Stimulated activated CD8-positive, alpha-beta memory T cell treated with anti-CD3 and anti-CD28 coated beads, Interleukin-2, amount 100 ng/mL, for 48 hours (primary cell): Measurements from ENCODE around the gene EP400.
"Not testable (repeated sequence)": the region's sequence is repeated elsewhere in the genome, so short reads cannot be mapped to it uniquely, and the experiment has no call there.

Experiments used
- DNase-seq, 2 donors: peaks; one replicate each; pipeline ENCODE4 v3.0.0-alpha.2; 2020; ENCODE audit warnings: low read depth in 2 of 2

EP400 gene

DNA sequence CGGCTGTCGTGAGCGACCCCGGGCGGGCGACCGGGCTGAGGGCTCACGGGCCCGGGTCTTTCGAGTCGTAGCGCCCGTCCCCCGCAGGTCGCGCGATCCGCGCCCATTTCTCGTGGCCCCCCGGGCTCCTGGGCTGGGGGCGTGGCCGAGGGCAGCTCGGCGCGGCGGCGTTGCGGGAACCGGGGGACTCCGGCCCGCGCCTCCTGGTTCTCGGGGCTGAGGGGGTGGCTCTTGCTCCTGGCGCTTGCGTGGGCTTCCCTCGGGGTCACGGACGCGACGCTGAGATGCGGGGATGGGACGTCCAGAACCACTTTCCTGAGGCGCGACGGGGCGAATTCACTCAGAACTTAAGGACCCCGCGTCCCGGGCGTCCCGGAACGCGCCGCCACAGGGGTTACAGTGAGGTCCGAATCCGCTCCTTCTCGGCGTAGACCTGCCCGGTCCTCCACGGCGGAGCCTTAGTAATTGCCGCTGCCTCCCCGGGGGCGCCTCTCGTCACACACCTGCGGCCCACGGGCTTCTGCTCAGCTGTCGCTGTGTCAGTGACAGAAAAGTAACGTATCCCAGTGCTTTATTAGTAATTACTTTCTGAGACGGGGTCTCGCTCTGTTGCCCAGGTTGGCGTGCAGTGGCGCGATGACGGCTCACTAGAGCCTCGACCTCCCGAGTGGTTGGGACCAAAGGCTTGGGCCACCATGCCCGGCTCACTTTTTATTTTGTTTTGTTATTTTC lies 606 bp downstream of the EP400 start:
- peak; percentile 20 to 26 for DNase-seq

DNA sequence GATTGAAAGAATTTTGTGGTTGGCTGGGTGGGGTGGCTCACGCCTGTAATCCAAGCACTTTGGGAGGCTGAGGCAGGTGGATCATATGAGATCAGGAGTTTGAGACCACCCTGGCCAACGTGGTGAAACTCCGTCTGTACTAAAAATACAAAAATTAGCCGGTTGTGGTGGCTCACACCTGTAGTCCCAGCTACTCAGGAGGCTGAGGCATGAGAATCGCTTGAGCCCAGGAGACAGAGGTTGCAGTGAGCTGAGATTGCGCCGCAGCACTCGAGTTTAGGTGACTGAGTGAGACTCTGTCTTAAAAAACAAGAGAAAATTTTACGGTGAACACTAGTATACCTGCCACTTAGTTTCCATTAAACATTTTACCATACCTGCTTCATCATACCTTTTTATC lies 4.1 kb downstream of the EP400 start:
- DNase-seq, result not testable (repeated sequence)

DNA sequence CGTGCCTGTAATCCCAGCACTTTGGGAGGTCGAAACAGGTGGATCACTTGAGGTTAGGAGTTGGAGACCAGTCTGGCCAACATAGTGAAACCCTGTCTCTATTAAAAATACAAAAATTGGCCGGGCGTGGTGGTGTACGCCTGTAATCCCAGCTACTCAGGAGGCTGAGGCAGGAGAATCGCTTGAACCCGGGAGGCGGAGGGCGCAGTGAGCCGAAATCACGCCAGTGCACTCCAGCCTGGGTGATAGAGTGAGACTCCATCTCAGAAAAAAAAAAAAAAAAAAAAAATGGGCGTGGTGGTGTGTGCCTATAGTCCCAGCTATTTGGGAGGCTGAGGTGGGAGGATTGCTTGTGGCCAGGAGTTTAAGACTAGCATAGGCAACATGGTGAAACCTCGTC lies 4.7 kb downstream of the EP400 start:
- not testable (repeated sequence) for DNase-seq

DNA sequence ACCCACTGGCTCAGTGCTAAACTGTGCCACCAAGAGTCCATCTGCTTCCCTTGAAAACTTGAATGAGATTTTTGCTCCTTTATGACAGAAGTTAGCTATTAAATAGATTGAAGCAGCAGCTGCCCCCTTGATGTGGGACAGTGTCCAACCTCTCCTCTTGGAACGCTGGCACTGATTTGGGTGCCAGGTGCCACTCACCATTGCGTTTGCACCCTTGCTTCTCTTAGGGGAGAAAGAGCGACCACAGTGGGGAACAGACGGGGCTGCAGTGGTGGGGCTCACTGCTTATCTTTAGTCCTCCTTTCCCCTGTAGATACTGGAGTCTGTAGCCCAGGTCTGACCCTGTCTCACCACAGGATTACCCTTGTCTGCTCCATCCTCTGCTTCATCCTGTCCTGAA lies 9.4 kb downstream of the EP400 start:
- no peak for DNase-seq

DNA sequence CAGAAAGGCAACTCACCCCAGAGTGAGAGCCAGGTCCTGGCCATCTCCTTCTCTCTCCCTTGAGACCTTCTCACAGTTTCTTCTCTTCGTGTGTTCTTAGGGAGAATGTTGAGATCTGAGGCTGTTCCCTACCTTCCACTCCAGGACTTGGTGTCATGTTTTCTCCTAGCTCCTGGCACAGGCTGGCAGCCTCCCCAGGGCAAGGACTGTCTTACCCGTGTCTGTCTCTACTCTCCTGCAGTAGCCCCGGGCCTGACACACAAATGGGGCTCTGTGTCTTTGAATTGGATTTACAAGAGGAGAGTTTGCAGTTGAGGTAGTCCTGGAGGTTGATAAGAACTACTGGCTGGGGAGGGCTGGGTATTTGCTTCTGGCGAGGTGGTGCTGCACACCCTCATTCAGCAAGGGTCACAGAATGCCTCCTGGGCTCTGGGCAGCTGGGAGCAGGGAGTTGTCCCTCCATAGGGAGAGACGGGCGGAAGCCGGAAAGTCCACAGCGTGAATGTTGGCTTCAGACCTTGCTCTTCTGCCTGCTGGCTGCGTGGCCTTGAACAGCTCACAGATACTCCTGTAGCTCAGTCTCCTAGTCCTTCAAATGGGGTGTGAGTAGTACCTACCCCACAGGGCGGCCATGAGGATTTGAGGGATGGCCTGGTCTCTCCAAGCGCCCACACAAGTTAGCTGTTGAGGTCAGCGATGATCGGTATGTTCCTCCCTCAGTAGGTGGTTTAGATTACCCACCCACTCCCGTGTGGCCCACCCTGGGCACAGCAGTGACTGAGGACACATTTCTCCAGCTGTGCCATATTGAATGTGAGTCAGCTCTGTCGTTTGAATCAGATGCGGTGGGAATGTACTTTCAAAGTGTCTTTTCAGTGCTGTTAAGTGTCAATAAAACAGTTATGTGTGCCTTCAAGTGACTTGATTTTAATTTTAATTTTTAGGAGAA lies 10.2 kb downstream of the EP400 start:
- DNase-seq, result no peak

DNA sequence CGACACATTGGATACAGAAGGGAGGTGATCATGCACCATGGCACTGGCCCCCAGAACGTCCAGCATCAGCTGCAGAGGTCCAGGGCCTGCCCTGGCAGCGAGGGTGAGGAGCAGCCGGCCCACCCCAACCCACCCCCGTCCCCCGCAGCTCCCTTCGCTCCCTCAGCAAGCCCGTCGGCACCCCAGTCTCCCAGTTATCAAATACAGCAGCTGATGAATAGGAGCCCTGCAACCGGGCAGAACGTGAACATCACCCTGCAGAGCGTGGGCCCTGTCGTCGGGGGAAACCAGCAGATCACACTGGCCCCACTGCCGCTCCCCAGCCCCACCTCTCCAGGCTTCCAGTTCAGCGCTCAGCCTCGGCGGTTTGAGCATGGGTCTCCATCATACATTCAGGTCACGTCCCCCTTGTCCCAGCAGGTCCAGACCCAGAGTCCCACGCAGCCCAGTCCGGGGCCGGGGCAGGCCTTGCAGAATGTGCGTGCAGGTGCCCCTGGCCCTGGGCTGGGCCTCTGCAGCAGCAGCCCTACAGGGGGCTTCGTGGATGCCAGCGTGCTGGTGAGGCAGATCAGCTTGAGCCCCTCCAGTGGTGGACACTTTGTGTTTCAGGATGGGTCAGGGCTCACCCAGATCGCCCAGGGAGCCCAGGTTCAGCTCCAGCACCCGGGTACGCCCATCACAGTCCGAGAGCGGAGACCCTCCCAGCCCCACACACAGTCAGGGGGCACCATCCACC lies 11.0 kb downstream of the EP400 start:
- DNase-seq, result not testable (repeated sequence)

DNA sequence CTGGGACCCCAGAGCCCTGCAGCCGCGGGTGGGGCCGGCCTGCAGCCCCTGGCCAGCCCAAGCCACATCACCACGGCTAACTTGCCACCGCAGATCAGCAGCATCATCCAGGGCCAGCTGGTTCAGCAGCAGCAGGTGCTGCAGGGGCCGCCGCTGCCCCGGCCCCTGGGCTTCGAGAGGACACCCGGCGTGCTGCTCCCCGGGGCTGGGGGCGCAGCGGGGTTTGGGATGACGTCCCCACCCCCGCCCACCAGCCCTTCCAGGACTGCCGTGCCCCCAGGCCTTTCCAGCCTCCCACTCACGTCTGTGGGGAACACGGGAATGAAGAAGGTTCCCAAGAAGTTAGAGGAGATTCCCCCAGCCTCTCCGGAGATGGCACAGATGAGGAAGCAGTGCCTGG lies 11.6 kb downstream of the EP400 start:
- DNase-seq, result not testable (repeated sequence)

DNA sequence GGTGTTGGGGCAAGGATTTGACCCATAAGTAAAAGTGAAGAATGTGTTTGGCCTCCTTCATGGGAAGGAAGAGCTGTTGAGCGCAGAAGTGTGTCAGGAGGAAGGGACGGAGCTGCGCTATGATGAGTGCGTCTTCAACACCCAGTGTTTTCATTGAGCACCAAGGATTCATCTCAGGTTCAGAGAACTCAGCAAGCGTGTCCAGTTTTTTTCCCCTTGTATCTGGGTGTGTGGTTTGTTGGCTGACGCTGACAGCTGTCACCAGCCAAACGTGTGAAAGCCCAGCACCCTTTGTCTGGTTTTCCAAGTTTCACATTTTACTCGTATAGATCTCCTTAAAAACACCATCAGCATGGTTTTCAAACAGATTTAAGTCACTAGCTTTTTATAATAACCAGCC lies 12.3 kb downstream of the EP400 start:
- no peak for DNase-seq

DNA sequence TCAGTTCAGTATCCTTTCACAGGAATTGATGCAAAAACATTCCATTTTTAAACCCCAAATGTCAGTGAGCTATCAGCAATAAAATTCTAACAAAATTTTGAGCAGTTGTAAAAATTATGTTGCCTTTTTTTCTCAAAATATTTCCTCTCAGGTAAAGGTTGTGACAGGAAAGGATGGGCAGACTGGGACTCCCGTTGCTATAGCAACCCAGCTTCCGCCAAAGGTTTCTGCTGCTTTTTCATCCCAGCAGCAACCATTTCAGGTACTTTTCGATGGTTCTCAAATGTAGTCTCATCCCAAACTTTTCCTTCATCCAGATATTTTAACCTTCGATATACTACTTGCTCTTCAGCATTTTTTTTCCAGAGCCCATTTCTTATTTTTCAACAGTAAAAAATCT lies 13.6 kb downstream of the EP400 start:
- no peak for DNase-seq

DNA sequence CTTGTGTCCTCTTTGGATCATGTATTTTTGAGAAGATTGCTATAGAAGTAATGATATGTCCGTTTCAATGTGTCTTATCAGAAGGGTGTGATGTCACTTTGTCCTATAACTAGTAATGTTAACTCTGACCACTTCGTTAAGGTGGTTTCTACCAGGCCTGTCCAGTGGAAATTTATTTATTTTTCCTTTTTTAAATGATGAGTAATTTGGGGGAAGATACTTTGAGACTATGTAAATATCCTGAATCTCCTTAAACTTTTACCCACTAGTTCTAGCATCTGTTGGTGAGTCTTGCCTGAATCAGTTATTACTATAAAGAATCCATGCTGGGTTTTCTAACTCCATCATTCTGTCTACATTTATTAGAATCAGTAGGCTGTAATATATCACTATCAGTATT lies 15.3 kb downstream of the EP400 start:
- no peak for DNase-seq

DNA sequence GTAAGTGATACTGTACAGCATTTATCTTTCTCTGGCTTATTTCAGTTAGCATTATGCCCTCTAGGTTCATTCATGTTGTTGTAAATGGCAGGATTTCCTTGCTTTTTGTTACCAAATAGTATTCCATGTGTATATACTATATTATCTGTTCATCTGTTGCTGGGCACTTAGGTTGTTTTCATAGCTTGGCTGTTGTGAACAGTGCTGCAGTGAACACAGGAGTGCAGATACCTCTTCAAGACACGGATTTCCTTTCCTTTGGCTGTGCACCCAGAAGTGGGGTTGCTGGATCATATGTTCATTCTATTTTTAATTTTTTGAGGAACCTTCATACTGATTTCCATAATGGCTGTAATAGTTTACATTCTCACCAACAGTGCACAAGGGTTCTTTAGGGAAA lies 21.5 kb downstream of the EP400 start:
- no peak for DNase-seq

DNA sequence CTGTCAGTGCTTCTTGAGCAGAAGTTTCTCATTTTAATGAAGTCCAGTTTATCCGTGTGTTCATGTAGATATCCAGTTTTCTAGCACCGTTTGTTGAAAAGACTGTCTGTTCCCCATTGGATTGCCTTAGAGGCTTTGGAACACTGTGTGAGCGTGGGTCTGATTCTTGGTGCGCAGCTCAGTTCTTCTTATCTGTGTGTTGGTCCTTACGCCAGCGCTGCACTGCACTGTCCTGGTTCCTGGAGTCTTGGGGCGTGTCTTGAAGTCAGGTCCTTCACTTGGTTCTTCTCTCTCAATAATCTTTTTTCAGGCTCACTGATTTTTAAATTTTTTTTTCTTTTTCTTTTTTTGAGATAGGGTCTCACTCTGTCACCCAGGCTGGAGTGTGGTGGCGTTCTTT lies 25.5 kb downstream of the EP400 start:
- DNase-seq, result no peak

DNA sequence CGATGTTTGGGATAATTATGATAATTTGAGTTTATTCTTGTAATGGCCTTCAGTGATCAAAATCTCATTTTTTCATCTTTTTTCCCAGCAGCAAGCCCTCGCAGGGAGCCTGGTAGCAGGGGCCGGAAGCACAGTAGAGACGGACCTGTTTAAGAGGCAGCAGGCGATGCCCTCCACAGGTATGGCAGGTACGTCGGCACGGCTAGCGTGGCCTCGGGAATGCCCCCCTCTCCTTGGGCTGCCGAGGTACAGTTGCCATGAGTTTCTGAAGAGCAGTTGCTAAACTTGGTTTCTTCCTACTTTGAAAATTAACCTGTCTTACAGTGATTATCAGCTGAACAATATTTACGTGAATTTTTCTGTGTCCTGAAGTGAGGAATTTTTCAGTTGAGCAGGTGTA lies 29.9 kb downstream of the EP400 start:
- no peak for DNase-seq

DNA sequence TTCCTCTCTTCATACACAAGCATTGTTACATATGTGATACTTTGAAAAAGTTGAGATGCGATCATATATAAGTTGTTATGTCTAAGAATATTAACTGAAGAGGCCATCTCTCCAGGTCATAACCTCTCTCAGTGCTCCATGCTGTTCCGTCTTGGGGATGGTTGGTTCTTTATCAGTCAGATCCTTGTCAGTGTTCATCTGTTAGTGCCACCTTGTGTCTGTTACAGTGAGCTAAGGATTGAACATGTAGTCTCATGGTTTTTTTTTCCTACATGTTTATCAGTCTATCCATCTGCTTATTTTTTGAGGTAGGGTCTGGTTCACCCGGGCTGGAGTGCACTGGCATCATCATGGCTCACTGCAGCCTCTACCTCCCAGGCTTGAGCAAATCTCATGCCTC lies 30.5 kb downstream of the EP400 start:
- no peak for DNase-seq

DNA sequence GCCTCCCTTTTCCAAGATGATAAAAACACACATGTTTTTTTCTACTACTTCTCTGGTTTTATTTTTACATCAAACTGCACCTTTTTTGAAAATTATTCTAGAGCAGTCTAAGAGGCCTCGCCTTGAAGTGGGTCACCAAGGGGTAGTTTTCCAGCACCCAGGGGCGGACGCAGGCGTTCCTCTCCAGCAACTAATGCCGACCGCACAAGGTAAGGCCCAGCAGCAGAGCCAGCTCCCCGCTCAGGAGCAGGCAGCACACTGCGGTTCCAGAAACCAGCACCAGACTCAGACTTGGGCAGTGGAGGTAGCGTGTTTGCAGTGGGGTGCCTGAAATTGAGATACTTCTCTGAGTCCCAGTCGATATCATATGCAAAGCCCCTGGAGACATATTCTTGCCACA lies 31.6 kb downstream of the EP400 start:
- no peak for DNase-seq

DNA sequence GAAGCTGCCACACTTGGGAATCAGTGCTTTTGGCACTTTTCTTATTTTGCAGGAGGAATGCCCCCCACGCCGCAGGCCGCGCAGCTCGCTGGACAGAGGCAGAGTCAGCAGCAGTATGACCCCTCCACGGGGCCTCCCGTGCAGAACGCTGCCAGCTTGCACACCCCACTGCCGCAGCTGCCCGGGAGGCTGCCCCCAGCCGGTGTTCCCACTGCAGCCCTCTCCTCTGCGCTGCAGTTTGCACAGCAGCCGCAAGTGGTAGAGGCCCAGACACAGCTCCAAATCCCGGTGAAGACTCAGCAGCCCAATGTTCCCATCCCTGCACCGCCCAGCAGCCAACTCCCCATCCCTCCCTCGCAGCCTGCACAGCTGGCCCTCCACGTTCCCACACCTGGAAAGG lies 32.3 kb downstream of the EP400 start:
- DNase-seq, result no peak

DNA sequence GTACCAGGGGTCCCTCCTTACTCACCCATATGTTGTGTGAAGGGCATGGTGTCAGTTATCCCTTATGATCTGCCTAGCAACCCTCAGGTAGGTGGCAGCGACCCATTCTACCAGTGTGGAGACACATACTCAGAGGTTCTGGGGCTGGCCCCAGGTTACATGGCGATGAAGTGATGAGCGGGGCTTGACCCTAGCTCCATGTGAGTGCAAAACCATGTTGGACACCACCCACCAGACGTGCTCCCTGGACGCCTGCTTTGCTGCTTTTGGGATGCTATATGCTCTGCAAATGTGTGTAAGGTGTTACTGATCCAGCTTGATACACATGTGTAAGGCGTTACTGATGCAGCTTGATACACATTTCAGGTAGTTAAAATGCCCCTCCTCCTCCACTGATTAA lies 33.3 kb downstream of the EP400 start:
- DNase-seq, result no peak

DNA sequence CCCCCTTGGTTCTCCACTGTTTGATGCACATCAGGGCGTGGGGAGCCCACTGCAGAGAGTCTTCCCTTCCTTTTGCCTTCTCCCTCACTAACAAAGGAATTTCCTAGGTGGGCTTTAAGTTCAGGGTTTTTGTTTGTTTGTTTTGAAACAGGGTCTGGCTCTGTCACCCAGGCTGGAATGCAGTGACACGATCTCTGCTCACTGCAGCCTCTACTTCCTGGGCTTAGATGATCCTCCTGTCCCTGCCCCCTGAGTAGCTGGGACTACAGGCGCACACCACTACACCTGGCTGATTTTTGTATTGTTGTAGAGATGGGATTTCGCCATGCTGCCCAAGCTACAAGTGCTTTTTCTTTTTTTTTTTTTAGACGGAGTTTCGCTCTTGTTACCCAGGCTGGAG lies 33.8 kb downstream of the EP400 start:
- no peak for DNase-seq

DNA sequence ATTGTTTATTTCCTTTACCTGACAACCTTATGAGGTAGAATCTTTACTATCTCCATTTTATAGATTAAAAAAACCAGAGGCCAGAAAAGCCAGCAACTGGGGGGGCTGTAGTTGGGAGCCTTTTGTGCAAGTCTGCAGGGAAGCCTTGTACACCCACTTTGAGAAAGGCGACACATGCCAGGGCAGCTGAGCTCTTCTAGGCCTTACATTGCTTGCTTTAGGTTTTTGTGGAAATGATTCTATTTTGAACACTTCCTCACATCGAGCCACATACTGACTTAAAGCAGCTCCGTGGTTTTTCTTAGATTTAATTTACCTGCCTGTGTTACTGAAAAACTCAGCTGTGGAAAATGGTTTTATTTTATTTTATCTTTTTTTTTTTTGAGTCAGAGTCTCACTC lies 34.6 kb downstream of the EP400 start:
- no peak for DNase-seq

DNA sequence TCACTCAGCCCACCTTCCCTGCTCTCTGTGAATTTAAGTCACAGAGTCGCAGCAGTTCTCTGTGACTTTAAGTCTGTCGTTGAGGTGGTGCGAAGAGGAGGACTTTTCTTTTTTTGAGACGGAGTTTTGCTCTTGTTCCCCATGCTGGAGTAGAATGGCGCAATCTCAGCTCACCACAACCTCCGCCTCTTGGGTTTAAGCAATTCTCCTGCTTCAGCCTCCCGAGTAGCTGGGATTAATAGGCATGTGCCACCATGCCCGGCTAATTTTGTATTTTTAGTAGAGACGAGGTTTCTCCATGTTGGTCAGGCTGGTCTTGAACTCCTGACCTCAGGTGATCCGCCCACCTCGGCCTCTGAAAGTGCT lies 35.8 kb downstream of the EP400 start:
- not testable (repeated sequence) for DNase-seq

DNA sequence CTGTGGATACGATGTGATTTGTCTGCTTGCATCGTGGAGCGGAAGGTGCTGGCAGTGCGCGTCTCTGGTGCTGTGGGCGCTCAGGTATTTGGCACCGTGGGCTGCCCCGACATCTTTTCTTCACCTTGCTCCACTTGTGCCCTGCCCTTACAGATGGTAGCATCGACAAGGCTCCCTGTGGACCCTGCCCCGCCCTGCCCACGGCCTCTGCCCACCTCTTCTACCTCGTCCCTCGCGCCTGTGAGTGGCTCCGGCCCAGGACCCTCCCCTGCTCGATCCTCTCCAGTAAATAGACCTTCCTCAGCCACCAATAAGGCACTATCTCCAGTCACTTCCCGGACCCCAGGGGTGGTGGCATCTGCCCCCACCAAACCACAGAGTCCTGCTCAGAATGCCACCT lies 36.6 kb downstream of the EP400 start:
- DNase-seq, result no peak

DNA sequence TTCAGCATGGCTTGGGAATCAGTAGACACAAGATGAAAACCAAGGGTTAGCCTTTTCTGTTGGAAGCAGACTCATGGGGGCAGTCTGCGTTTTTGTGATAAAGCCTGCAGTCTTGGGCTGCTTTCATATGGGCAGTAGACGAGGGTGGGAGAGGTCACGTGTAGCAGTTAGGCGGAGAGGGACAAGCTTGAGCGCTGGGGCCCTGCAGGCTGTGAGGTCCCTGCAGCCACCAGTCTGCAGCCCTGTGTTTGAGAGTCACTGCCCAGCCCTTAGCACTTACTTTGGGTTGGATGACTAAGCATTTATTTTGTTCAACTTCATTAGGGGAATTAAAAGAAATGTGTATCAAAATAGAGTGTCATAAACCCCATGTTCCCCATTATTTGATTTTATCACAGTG lies 37.2 kb downstream of the EP400 start:
- DNase-seq, result no peak

DNA sequence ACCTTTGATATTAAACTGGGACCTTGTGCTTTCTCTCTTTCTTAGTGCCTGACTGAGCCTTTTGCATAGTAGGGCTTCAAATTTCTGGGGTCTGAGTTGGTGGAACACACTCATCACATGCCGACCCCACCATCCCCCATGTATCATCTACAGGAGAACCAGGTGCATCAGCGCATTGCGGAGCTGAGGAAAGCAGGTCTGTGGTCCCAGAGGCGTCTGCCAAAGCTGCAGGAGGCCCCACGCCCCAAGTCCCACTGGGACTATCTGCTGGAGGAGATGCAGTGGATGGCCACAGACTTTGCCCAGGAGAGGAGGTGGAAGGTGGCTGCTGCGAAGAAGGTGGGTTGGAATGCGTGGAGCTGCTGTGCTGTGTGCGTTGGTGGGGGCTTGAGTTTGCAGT lies 37.8 kb downstream of the EP400 start:
- no peak for DNase-seq
